Measurements from ENCODE around the gene AKNAD1. TPM values are rescaled to one million over a fixed set of nuclear protein-coding genes. Genes with fewer than 3 reads are reported as not detected.
A peak's percentile ranks its signal among the peaks of the same experiment; 100 is the strongest.

Gene AKNAD1
- total RNA-seq, 1 donor from 2014 or later, result not detected

GRCh38 chr1:108842525-108843181 lies 14.2 kb downstream of the AKNAD1 start:
- intact Hi-C loops (cut with micrococcal nuclease), result no loop called here
- DNase-seq (ENCODE audit: low spot score), result no peak
- Mint-ChIP-seq H3K36me3 (ENCODE audit: low read depth) (no peaks in the 10 kb centered on the region), H3K4me1 (ENCODE audit: low read depth) (no peaks in the 10 kb centered on the region), H3K27me3 (ENCODE audit: insufficient read depth) (peaks cover 27% of the 10 kb centered on the region), H3K27ac (no peak overlapping the region), H3K4me3 (no peak overlapping the region), H3K9me3 (no peaks in the 10 kb centered on the region)

GRCh38 chr1:108841703-108842102 lies 15.2 kb downstream of the AKNAD1 start:
- no peak for DNase-seq (ENCODE audit: low spot score)
- Mint-ChIP-seq H3K36me3 (ENCODE audit: low read depth) (no peaks in the 10 kb centered on the region), H3K4me1 (ENCODE audit: low read depth) (no peaks in the 10 kb centered on the region), H3K27me3 (ENCODE audit: insufficient read depth) (peaks cover 31% of the 10 kb centered on the region), H3K27ac (no peak overlapping the region), H3K9me3 (no peaks in the 10 kb centered on the region), H3K4me3 (no peak overlapping the region)
- intact Hi-C loops (cut with micrococcal nuclease), result no loop called here

DNA sequence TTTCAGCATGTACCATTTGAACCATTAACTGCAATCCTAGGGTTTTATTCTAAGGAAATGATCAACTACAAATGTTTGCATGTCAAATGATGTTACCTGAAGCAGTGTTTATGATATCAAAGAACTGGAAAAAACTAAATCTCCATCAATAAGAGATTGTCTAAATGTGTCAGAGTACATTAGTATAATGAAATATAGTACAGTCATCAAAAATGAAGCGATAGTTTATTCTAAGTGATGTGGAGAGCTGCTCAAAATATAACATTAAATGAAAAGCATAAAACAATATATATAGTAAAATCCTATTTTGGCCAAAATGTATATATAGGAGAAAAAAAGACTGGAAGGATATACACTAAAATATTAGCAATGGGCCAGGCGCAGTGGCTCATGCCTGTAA lies 24.0 kb downstream of the AKNAD1 start:
- H3K36me3 Mint-ChIP-seq (ENCODE audit: low read depth), result no peaks in the 10 kb centered on the region
- DNase-seq (ENCODE audit: low spot score), result no peak
- intact Hi-C loops (cut with micrococcal nuclease), result no loop called here
- no peak overlapping the region for H3K4me3 Mint-ChIP-seq
- H3K27me3 Mint-ChIP-seq (ENCODE audit: insufficient read depth), result peaks cover 8% of the 10 kb centered on the region
- H3K4me1 Mint-ChIP-seq (ENCODE audit: low read depth), result no peaks in the 10 kb centered on the region
- H3K9me3 Mint-ChIP-seq, result no peaks in the 10 kb centered on the region
- no peak overlapping the region for H3K27ac Mint-ChIP-seq

DNA sequence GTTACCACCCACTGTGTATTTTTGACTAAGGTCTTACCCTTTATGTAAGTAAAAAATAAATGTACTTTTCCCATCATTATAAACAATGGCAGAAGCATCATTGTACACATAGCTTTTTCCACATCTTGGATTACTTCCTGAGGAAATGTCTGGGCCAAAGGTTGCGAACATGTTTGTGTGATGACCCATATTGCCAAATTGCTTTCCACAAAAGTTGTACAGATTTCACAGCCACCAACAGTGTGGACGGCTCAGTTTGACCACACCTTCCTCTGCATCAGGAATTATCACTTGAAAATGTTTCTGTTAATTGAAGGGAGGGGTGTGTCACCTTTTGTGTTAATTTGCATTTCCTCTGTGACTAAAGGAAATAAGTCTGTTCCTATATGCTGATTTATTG lies 25.7 kb downstream of the AKNAD1 start:
- no peak overlapping the region for H3K4me3 Mint-ChIP-seq
- no peak for DNase-seq (ENCODE audit: low spot score)
- no peak overlapping the region for H3K27ac Mint-ChIP-seq
- H3K4me1 Mint-ChIP-seq (ENCODE audit: low read depth), result no peaks in the 10 kb centered on the region
- H3K27me3 Mint-ChIP-seq (ENCODE audit: insufficient read depth), result peaks cover 6% of the 10 kb centered on the region
- no peaks in the 10 kb centered on the region for H3K9me3 Mint-ChIP-seq
- no peaks in the 10 kb centered on the region for H3K36me3 Mint-ChIP-seq (ENCODE audit: low read depth)
- intact Hi-C loops (cut with micrococcal nuclease), result no loop called here

DNA sequence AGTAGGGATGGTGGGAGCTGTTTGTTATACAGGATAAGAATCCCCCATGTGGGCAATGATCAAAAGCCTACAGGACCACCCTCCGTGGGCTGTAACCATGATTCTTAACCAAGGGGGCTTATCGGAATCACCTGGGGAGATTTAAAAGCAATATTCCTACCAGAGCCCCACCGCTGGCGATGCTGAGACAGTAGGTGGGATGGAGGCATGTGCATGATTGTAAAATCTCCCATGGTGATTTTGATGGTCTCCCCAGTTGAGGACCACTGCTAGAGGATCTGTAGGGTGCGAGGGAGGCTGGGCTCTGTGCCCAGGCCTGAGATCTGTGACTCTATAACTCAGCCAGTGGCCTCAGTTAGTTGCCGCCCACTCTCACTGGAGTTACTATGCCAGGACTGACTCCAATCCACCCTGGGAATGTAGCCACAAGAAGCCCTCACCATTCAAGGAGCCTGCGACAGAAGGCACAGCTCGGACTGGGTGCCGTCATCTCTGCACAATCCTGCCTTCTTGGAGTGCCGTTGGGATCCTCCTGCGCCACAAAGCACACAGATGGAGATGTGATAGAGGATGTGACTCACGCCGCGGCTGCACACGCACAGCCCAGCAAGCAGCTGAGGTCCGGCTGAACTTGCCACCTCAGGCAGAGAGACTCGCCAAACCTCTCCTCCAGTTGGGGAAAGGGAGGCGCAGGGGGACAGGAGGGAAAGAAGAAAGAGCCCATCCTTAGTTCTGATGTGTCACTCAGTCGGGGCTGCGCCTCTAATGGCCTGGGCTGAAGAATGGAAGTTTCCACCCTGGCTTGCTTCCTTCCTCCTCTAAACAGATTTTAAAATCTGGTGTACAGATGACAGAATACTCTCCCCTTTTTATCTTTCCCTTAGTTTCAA lies 26.5 kb downstream of the AKNAD1 start:
- peaks cover 6% of the 10 kb centered on the region for H3K27me3 Mint-ChIP-seq (ENCODE audit: insufficient read depth)
- DNase-seq (ENCODE audit: low spot score), result no peak
- no peaks in the 10 kb centered on the region for H3K4me1 Mint-ChIP-seq (ENCODE audit: low read depth)
- H3K4me3 Mint-ChIP-seq, result no peak overlapping the region
- intact Hi-C loops (cut with micrococcal nuclease), result no loop called here
- H3K27ac Mint-ChIP-seq, result no peak overlapping the region
- no peaks in the 10 kb centered on the region for H3K36me3 Mint-ChIP-seq (ENCODE audit: low read depth)
- no peaks in the 10 kb centered on the region for H3K9me3 Mint-ChIP-seq

DNA sequence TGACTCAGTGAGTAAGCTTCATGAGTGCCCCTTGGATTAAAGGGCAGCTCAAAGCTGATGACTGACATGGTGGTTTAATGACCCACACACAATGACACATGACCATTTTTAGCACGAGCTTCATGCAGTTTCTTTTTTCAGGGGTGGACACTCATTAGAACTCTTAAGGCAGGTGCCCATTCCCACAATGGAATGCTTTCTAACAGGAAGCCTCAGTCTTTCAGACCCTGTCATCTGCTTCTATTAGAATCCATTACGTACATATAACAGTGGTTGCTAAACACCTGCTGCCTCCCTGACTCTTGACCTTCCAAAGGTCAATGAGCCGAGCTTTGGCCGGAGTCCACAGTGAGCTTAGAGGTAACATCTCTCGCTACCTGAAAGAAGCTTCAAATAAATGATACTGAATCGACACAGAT lies 27.4 kb downstream of the AKNAD1 start:
- no peak overlapping the region for H3K27ac Mint-ChIP-seq
- H3K9me3 Mint-ChIP-seq, result no peaks in the 10 kb centered on the region
- intact Hi-C loops (cut with micrococcal nuclease), result no loop called here
- H3K4me1 Mint-ChIP-seq (ENCODE audit: low read depth), result no peaks in the 10 kb centered on the region
- DNase-seq (ENCODE audit: low spot score), result no peak
- peaks cover 6% of the 10 kb centered on the region for H3K27me3 Mint-ChIP-seq (ENCODE audit: insufficient read depth)
- H3K36me3 Mint-ChIP-seq (ENCODE audit: low read depth), result no peaks in the 10 kb centered on the region
- H3K4me3 Mint-ChIP-seq, result no peak overlapping the region

DNA sequence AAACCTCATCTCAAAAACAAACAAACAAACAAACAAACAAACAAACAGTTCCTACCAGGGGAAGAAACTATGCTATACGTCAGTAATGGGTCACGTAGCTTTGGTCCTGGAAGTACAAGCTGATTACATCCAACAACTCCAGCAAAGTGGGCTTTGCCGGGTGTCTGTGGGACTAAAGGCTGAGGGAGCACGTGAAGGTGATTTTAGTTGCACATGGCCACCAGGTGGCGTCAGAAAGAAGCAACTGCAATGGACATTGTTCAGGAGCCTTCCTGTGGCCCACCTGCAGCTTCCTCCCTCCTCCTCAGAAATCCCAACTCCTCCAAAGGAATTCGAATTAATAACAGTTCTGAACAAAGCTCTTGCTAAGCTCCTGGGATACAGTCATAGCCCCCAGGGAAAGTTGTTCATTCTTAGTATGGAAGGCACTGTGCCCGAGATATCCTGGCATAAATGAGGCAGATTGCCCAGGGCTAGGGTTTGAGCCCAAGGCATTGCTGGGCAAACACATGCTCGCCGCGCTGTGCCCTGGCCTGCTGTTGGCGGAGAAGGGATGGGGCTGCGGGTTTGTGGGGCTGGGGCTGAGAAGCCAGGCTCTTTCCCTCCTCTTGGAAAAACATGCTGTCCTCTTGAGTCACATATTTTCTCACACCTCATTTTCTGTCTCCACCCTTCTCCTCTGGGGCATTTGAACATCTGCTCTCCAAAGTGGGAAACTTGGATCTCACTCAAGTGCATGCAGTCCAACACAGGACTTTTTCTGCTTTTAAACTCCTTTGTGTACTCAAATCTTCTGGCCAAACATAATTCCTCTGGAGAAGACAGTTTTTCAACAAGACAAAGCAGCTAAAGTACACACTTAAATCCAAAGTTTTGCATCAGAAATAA lies 28.6 kb downstream of the AKNAD1 start:
- Mint-ChIP-seq H3K9me3 (no peaks in the 10 kb centered on the region), H3K36me3 (ENCODE audit: low read depth) (no peaks in the 10 kb centered on the region)

DNA sequence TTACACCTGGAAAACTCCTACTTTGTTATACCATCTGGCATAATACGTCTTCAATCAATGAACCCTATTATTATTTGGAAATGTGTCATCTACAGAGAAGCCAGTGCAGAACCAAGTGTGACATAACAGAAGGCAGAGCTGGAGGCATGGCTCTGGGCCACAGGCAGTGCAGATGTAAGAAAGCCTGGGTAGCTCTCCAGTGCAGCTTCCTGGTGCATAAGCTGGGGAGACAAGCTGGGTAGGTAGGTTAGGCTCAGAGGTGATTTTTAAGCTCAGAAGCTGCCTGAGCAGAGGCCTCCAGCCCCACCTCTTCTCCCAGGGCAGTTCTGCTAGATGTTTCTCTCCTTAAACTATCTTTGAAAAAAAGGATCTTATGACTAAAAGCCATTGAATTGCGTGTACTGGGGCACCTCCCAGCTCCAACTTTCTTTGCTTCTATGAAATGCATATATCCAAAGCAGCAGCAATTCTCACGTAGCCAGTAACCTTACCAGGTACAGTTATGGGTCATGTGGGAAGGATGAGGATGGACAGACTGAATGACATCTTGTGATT lies 30.7 kb downstream of the AKNAD1 start:
- no peak for DNase-seq (ENCODE audit: low spot score)
- H3K36me3 Mint-ChIP-seq (ENCODE audit: low read depth), result no peaks in the 10 kb centered on the region
- peaks cover 10% of the 10 kb centered on the region for H3K27me3 Mint-ChIP-seq (ENCODE audit: insufficient read depth)
- H3K4me3 Mint-ChIP-seq, result no peak overlapping the region
- H3K9me3 Mint-ChIP-seq, result no peaks in the 10 kb centered on the region
- no peak overlapping the region for H3K27ac Mint-ChIP-seq
- intact Hi-C loops (cut with micrococcal nuclease), result no loop called here
- no peaks in the 10 kb centered on the region for H3K4me1 Mint-ChIP-seq (ENCODE audit: low read depth)

More for the DNA sequence above, 28.6 kb downstream of the AKNAD1 start:
- no peak overlapping the region for H3K4me3 Mint-ChIP-seq
- intact Hi-C loops (cut with micrococcal nuclease), result loop anchor here (1.0 kb wide), 2 partner anchors 70 to 284 kb away; a partner anchor contains a TSS
- no peak overlapping the region for H3K27ac Mint-ChIP-seq
- peak; percentile 45 for DNase-seq (ENCODE audit: low spot score)
- no peaks in the 10 kb centered on the region for H3K4me1 Mint-ChIP-seq (ENCODE audit: low read depth)
- peaks cover 6% of the 10 kb centered on the region for H3K27me3 Mint-ChIP-seq (ENCODE audit: insufficient read depth)

DNA sequence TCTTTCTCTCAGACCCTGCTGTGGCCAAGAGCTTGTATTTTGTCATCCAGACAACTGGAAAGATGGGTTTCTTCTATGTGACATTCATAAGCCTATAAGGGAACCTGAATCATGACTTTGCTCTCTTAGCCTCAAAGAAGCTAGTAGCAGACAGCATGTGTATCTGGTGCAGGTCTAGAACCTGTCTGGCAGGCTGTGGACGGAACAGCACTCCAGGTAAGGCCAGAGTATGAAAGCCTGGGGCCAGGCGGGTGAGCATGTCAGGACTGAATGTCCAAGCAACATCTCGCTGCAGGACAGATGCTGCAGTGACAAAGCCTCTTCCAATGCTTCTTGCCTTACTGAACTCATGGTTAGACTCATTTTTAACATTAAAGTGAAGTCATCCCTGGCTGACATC lies 32.8 kb downstream of the AKNAD1 start:
- DNase-seq (ENCODE audit: low spot score), result no peak
- H3K36me3 Mint-ChIP-seq (ENCODE audit: low read depth), result no peaks in the 10 kb centered on the region
- H3K9me3 Mint-ChIP-seq, result no peaks in the 10 kb centered on the region
- H3K4me1 Mint-ChIP-seq (ENCODE audit: low read depth), result no peaks in the 10 kb centered on the region
- intact Hi-C loops (cut with micrococcal nuclease), result no loop called here
- H3K27me3 Mint-ChIP-seq (ENCODE audit: insufficient read depth), result peaks cover 10% of the 10 kb centered on the region
- H3K27ac Mint-ChIP-seq, result no peak overlapping the region
- no peak overlapping the region for H3K4me3 Mint-ChIP-seq

- H3K4me1 Mint-ChIP-seq (ENCODE audit: low read depth), result no peaks in the 10 kb centered on the region
- H3K4me3 Mint-ChIP-seq, result no peak overlapping the region
- H3K27me3 Mint-ChIP-seq (ENCODE audit: insufficient read depth), result peaks cover 10% of the 10 kb centered on the region
- H3K27ac Mint-ChIP-seq, result no peak overlapping the region
- H3K9me3 Mint-ChIP-seq, result no peaks in the 10 kb centered on the region
- intact Hi-C loops (cut with micrococcal nuclease), result no loop called here
- no peak for DNase-seq (ENCODE audit: low spot score)
- no peaks in the 10 kb centered on the region for H3K36me3 Mint-ChIP-seq (ENCODE audit: low read depth)
Measured at GRCh38 chr1:108823632-108824031, 33.3 kb downstream of the AKNAD1 start.

GRCh38 chr1:108819878-108820277 lies 37.0 kb downstream of the AKNAD1 start:
- Mint-ChIP-seq H3K4me1 (ENCODE audit: low read depth) (no peaks in the 10 kb centered on the region), H3K27me3 (ENCODE audit: insufficient read depth) (peaks cover 11% of the 10 kb centered on the region), H3K27ac (no peak overlapping the region), H3K4me3 (no peak overlapping the region), H3K36me3 (ENCODE audit: low read depth) (no peaks in the 10 kb centered on the region), H3K9me3 (no peaks in the 10 kb centered on the region)
- DNase-seq (ENCODE audit: low spot score), result no peak
- intact Hi-C loops (cut with micrococcal nuclease), result no loop called here

DNA sequence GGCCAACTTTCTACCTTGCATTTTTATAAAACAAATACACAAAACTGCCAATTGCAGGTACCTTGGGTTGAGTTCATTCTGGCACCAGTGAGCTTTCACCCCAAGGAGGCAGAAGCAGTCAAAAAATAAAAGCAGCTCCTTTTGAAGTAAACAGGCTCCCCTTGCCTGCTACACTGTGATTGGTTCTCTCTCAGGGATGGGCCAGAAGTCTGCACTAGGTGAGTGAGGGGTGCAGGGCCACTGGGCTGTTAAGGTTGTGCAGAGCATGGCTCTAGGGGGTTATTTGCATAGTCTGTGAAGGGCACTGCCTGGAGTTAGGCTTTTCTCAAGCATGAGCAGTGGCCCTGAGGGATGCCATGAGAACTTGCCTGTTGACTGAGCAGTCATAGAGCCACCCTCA lies 39.1 kb downstream of the AKNAD1 start:
- Mint-ChIP-seq H3K4me1 (ENCODE audit: low read depth) (no peaks in the 10 kb centered on the region), H3K27ac (no peak overlapping the region)
- intact Hi-C loops (cut with micrococcal nuclease), result no loop called here

More for the DNA sequence above, 39.1 kb downstream of the AKNAD1 start:
- no peaks in the 10 kb centered on the region for H3K36me3 Mint-ChIP-seq (ENCODE audit: low read depth)
- peaks cover 8% of the 10 kb centered on the region for H3K27me3 Mint-ChIP-seq (ENCODE audit: insufficient read depth)
- no peaks in the 10 kb centered on the region for H3K9me3 Mint-ChIP-seq
- no peak overlapping the region for H3K4me3 Mint-ChIP-seq
- DNase-seq (ENCODE audit: low spot score), result no peak

All from activated T-helper 1 cell treated with anti-CD3 and anti-CD28 coated beads, Interleukin-12 subunit alpha, Interleukin-12 subunit beta, Interleukin-2, Interleukin-4 antibody, amounts not matched to agents 30 ng/mL and 10 ng/mL and 1 ng/mL, durations not matched to agents 14 hours and 24 hours and 36 hours (primary cell).